Loucy (cell line): Measurements from ENCODE around the gene TMEM114.

ENCODE experiments used
- H2AFZ ChIP-seq: fragments of 200-600 bp; sonication (generic); 2 replicates; pipeline ENCODE4 v1.6.0; 2016; ENCODE audit warnings: antibody characterized with exemption, mild to moderate bottlenecking, low read length, moderate library complexity
- H3F3A ChIP-seq: fragments of 200-600 bp; 2 replicates; pipeline ENCODE4 v1.6.0; 2016; ENCODE audit warnings: antibody characterized with exemption, low read depth, mild to moderate bottlenecking
- H3K27me3 ChIP-seq: fragments of 200-600 bp; sonication (generic); 2 replicates; pipeline ENCODE4 v1.6.1; 2014; ENCODE audit warnings: low read length, mild to moderate bottlenecking; ENCODE audit not compliant: insufficient read depth, poor library complexity, severe bottlenecking
- H3K36me3 ChIP-seq: fragments of 200-600 bp; sonication (generic); 2 replicates; pipeline ENCODE4 v1.6.1; 2016; ENCODE audit warnings: low read length; ENCODE audit not compliant: insufficient read depth
- H3K4me1 ChIP-seq: fragments of 200-600 bp; sonication (generic); 2 replicates; pipeline ENCODE4 v1.5.1; 2014; ENCODE audit warnings: low read length, mild to moderate bottlenecking; ENCODE audit not compliant: insufficient read depth, poor library complexity, severe bottlenecking
- H3K4me2 ChIP-seq: fragments of 200-600 bp; sonication (generic); 2 replicates; pipeline ENCODE4 v1.6.0; 2014; ENCODE audit warnings: antibody characterized with exemption, low read length, low read depth, mild to moderate bottlenecking; ENCODE audit not compliant: poor library complexity, severe bottlenecking
- H3K4me3 ChIP-seq: fragments of 200-600 bp; sonication (generic); 2 replicates; pipeline ENCODE4 v1.5.1; 2014; ENCODE audit warnings: low read length, mild to moderate bottlenecking, mixed read lengths; ENCODE audit not compliant: poor library complexity, severe bottlenecking
- H3K79me2 ChIP-seq: fragments of 200-600 bp; sonication (generic); 2 replicates; pipeline ENCODE4 v1.6.1; 2014; ENCODE audit warnings: low read length; ENCODE audit not compliant: insufficient read depth
- H3K9ac ChIP-seq: fragments of 200-600 bp; sonication (generic); 2 replicates; pipeline ENCODE4 v1.6.0; 2014; ENCODE audit warnings: mild to moderate bottlenecking, low read depth, low read length, moderate library complexity; ENCODE audit not compliant: poor library complexity, severe bottlenecking
- H3K9me2 ChIP-seq: fragments of 200-600 bp; sonication (generic); replicated peaks from 2 replicates; pipeline ENCODE4 v1.6.1; 2016; ENCODE audit warnings: low read depth, low read length, mixed read lengths
- H3K9me3 ChIP-seq: fragments of 200-600 bp; sonication (generic); 2 replicates; pipeline ENCODE4 v1.6.1; 2014; ENCODE audit warnings: mild to moderate bottlenecking, antibody characterized with exemption, low read length, low read depth; ENCODE audit not compliant: insufficient read depth
- H4K20me1 ChIP-seq: fragments of 200-600 bp; sonication (generic); 2 replicates; pipeline ENCODE4 v1.6.0; 2014; ENCODE audit warnings: antibody characterized with exemption, low read length, mild to moderate bottlenecking; ENCODE audit not compliant: insufficient read depth, poor library complexity, severe bottlenecking
- CTCF ChIP-seq: fragments of 200-600 bp; sonication (generic); conservative IDR thresholded peaks from 2 replicates; pipeline ENCODE4 v1.5.1; 2014; ENCODE audit warnings: mild to moderate bottlenecking, antibody characterized with exemption, low read length
- EZH2phosphoT487 ChIP-seq: fragments of 200-600 bp; IDR thresholded peaks from 2 replicates; pipeline ENCODE4 v1.6.1; 2018; ENCODE audit warnings: antibody characterized with exemption, mild to moderate bottlenecking, moderate library complexity, borderline replicate concordance

Gene TMEM114

GRCh38 chr16:8611886-8612600 lies 21.7 kb upstream of the TMEM114 start:
- Histone ChIP-seq H3K4me3 (no peak overlapping the region), H3K36me3 (no peaks in the 10 kb centered on the region), H3K4me2 (no peak overlapping the region), H2AFZ (no peak overlapping the region), H3F3A (no peaks in the 10 kb centered on the region), H3K9ac (no peak overlapping the region), H3K27me3 (no peaks in the 10 kb centered on the region), H3K79me2 (no peaks in the 10 kb centered on the region), H3K9me2 (no peaks in the 10 kb centered on the region), H4K20me1 (no peaks in the 10 kb centered on the region), H3K4me1 (no peaks in the 10 kb centered on the region), H3K9me3 (no peaks in the 10 kb centered on the region)
- no peak for TF ChIP-seq CTCF
- TF ChIP-seq EZH2phosphoT487: no peak

GRCh38 chr16:8611122-8611521 lies 20.8 kb upstream of the TMEM114 start:
- Histone ChIP-seq H3K36me3 (no peaks in the 10 kb centered on the region), H3K4me1 (no peaks in the 10 kb centered on the region), H3K27me3 (no peaks in the 10 kb centered on the region), H3F3A (no peaks in the 10 kb centered on the region), H3K4me3 (no peak overlapping the region), H3K79me2 (no peaks in the 10 kb centered on the region), H3K9ac (no peak overlapping the region), H3K9me3 (no peaks in the 10 kb centered on the region), H2AFZ (no peak overlapping the region), H3K4me2 (no peak overlapping the region), H3K9me2 (no peaks in the 10 kb centered on the region), H4K20me1 (no peaks in the 10 kb centered on the region)
- TF ChIP-seq CTCF (no peak), EZH2phosphoT487 (no peak)

- H3K27me3 ChIP-seq: no peaks in the 10 kb centered on the region
- H3F3A ChIP-seq: no peaks in the 10 kb centered on the region
- no peak overlapping the region for H2AFZ ChIP-seq
- H3K4me2 ChIP-seq: no peak overlapping the region
- H3K9me3 ChIP-seq: no peaks in the 10 kb centered on the region
- no peaks in the 10 kb centered on the region for H3K36me3 ChIP-seq
- no peaks in the 10 kb centered on the region for H3K4me1 ChIP-seq
- no peak overlapping the region for H3K9ac ChIP-seq
- H4K20me1 ChIP-seq: no peaks in the 10 kb centered on the region
- no peak for TF ChIP-seq EZH2phosphoT487
- TF ChIP-seq CTCF: no peak
- no peak overlapping the region for H3K4me3 ChIP-seq
- no peaks in the 10 kb centered on the region for H3K9me2 ChIP-seq
- no peaks in the 10 kb centered on the region for H3K79me2 ChIP-seq
These were observed 16.9 kb upstream of the TMEM114 start for GRCh38 chr16:8607214-8607613.
